Tibial artery (tissue), 4 donors: ENCODE measurements around the gene TP53I3.
A peak's percentile ranks its signal among the peaks of the same experiment; 100 is the strongest.

ENCODE experiments used
- DNase-seq, 2 donors: peaks; one replicate each; pipeline ENCODE4 v3.0.0-alpha.2; 2019
- H3K27ac ChIP-seq, 2 donors: fragments of 200-600 bp; sonication (generic) in 1 of 2; 1 replicate in 1 of 2; 2 replicates in 1 of 2; pipeline ENCODE4 v1.5.1; 2018 to 2019; ENCODE audit warnings: mild to moderate bottlenecking in 1 of 2
- H3K27me3 ChIP-seq, 2 donors: fragments of 200-600 bp; sonication (generic) in 1 of 2; one replicate each; pipeline versions ENCODE4 v1.5.1 to v1.6.0; 2016 to 2019
- H3K36me3 ChIP-seq, 3 donors: fragments of 200-600 bp; sonication (generic) in 2 of 3; one replicate each; pipeline ENCODE4 v1.5.1; 2016 to 2019; ENCODE audit warnings: mild to moderate bottlenecking in 2 of 3
- H3K4me1 ChIP-seq, 4 donors: fragments of 200-600 bp; sonication (generic) in 2 of 4; 1 replicate in 3 of 4; 2 replicates in 1 of 4; pipeline ENCODE4 v1.5.1; 2016 to 2019
- H3K4me3 ChIP-seq, 2 donors: fragments of 200-600 bp; sonication (generic) in 1 of 2; 1 replicate in 1 of 2; 2 replicates in 1 of 2; pipeline ENCODE4 v1.5.1; 2018 to 2019; ENCODE audit warnings: mild to moderate bottlenecking in 2 of 2
- H3K9me3 ChIP-seq, 3 donors: fragments of 200-600 bp; sonication (generic) in 1 of 3; one replicate each; pipeline ENCODE4 v1.5.1; 2016 to 2019
- CTCF ChIP-seq, 2 experiments: fragments of 200-600 bp in 1 of 2; fragments of 450-650 bp in 1 of 2; IDR thresholded peaks; one replicate each; pipeline ENCODE4 v1.5.1; 2017 to 2019; ENCODE audit warnings: antibody characterized with exemption in 2 of 2, mild to moderate bottlenecking in 1 of 2, moderate library complexity in 1 of 2
- intact Hi-C: fragments of 100-400 bp; cut with DNase I; formaldehyde crosslinking; loops from one replicate; pipeline ENCODE4 v1.15.0; 2023; ENCODE audit warnings: low total_unique reads

The TP53I3 gene

GRCh38 chr2:24084386-24085199 lies at the start of gene TP53I3:
TSS of gene TP53I3 (minus strand) at chr2:24084834. CDS start at chr2:24084326, 508 bp downstream.
- TF ChIP-seq CTCF (IDR thresholded peaks at IDR 0.05) = peak; percentile 94 to 98

GRCh38 chr2:24132543-24132942 lies 47.9 kb upstream of the TP53I3 start:
- intact Hi-C loops = no loop called here
- H3K27ac ChIP-seq = no peak overlapping the region
- H3K4me3 ChIP-seq = no peak overlapping the region
- TF ChIP-seq CTCF (IDR thresholded peaks at IDR 0.05) = no peak
- no peaks in the 10 kb centered on the region for H3K4me1 ChIP-seq
- peaks cover 0 to 7% (median 0%) of the 10 kb centered on the region in 3 donors for H3K9me3 ChIP-seq
- no peaks in the 10 kb centered on the region for H3K27me3 ChIP-seq
- DNase-seq = no peak
- H3K36me3 ChIP-seq = no peaks in the 10 kb centered on the region

More at GRCh38 chr2:24084386-24085199, at the start of gene TP53I3:
- Histone ChIP-seq H3K27me3 (no peaks in the 10 kb centered on the region), H3K4me3 (peak within 1 kb of the TSS; percentile 61 to 64), H3K27ac (peak within 1 kb of the TSS; percentile 83 to 93), H3K9me3 (no peaks in the 10 kb centered on the region), H3K36me3 (peaks cover 26 to 43% (median 29%) of the 10 kb centered on the region in 3 donors), H3K4me1 (peaks cover 0 to 17% (median 15%) of the 10 kb centered on the region in 4 donors)
- peak; percentile 89 to 92 for DNase-seq
- intact Hi-C loops = loop anchor here (5.0 kb wide), 3 partner anchors 37 to 262 kb away; partner anchors contain the start of genes ATAD2B, FKBP1B and WDCP

- no peak for DNase-seq
- H3K27me3 ChIP-seq = no peaks in the 10 kb centered on the region
- H3K4me3 ChIP-seq = no peak overlapping the region
- H3K27ac ChIP-seq = no peak overlapping the region
- no peak for TF ChIP-seq CTCF (IDR thresholded peaks at IDR 0.05)
- H3K36me3 ChIP-seq = no peaks in the 10 kb centered on the region
- intact Hi-C loops = no loop called here
- no peaks in the 10 kb centered on the region for H3K9me3 ChIP-seq
- peaks cover 0 to 27% (median 14%) of the 10 kb centered on the region in 4 donors for H3K4me1 ChIP-seq
Observed at GRCh38 chr2:24125956-24126355, 41.3 kb upstream of the TP53I3 start.

- Histone ChIP-seq H3K4me1 (peaks cover 0 to 27% (median 14%) of the 10 kb centered on the region in 4 donors), H3K4me3 (peak overlapping the region; percentile 79 to 84), H3K9me3 (no peaks in the 10 kb centered on the region), H3K27ac (peak overlapping the region; percentile 94), H3K36me3 (no peaks in the 10 kb centered on the region), H3K27me3 (no peaks in the 10 kb centered on the region)
- TF ChIP-seq CTCF (IDR thresholded peaks at IDR 0.05) = no peak
- intact Hi-C loops = no loop called here
- no peak for DNase-seq
Observed at GRCh38 chr2:24123922-24124580, 39.4 kb upstream of the TP53I3 start.

GRCh38 chr2:24123195-24123921 lies 38.7 kb upstream of the TP53I3 start, which contains the start of the genes FAM228B and PFN4:
TSS of gene FAM228B (plus strand) at chr2:24123469. CDS start at chr2:24124362, 893 bp downstream.
TSS of gene PFN4 (minus strand) at chr2:24123334. CDS start at chr2:24122535, 799 bp downstream.
- Histone ChIP-seq H3K4me3 (peak within 1 kb of the TSS; percentile 79 to 84), H3K36me3 (no peaks in the 10 kb centered on the region), H3K27ac (peak within 1 kb of the TSS; percentile 94), H3K4me1 (peaks cover 0 to 27% (median 14%) of the 10 kb centered on the region in 4 donors), H3K27me3 (no peaks in the 10 kb centered on the region), H3K9me3 (no peaks in the 10 kb centered on the region)
- TF ChIP-seq CTCF (IDR thresholded peaks at IDR 0.05) = no peak
- intact Hi-C loops = no loop called here
- DNase-seq = peak; percentile 85 to 94
